Measurements from ENCODE around the gene FBXW7.
A peak's percentile ranks its signal among the peaks of the same experiment; 100 is the strongest.

Gene FBXW7

GRCh38 chr4:152424396-152424795, 111.5 kb downstream of the FBXW7 start:
- DNase-seq (ENCODE audit: insufficient read length, low spot score): no peak
- TF ChIP-seq CTCF (IDR thresholded peaks at IDR 0.05; ENCODE audit: insufficient read depth, missing control alignments): no peak
- no peak for FAIRE-seq

GRCh38 chr4:152422817-152423320, 113.0 kb downstream of the FBXW7 start:
- peak; percentile 44 for FAIRE-seq
- DNase-seq (ENCODE audit: insufficient read length, low spot score): no peak
- no peak for TF ChIP-seq CTCF (IDR thresholded peaks at IDR 0.05; ENCODE audit: insufficient read depth, missing control alignments)

GRCh38 chr4:152421576-152421975, 114.3 kb downstream of the FBXW7 start:
- DNase-seq (ENCODE audit: insufficient read length, low spot score): no peak
- FAIRE-seq: no peak
- no peak for TF ChIP-seq CTCF (IDR thresholded peaks at IDR 0.05; ENCODE audit: insufficient read depth, missing control alignments)

GRCh38 chr4:152419809-152420208, 116.1 kb downstream of the FBXW7 start:
- DNase-seq (ENCODE audit: insufficient read length, low spot score): no peak
- TF ChIP-seq CTCF (IDR thresholded peaks at IDR 0.05; ENCODE audit: insufficient read depth, missing control alignments): no peak
- FAIRE-seq: no peak

GRCh38 chr4:152417673-152418072, 118.2 kb downstream of the FBXW7 start:
- no peak for DNase-seq (ENCODE audit: insufficient read length, low spot score)
- TF ChIP-seq CTCF (IDR thresholded peaks at IDR 0.05; ENCODE audit: insufficient read depth, missing control alignments): no peak
- no peak for FAIRE-seq

- FAIRE-seq (no peak), DNase-seq (ENCODE audit: insufficient read length, low spot score) (no peak)
- no peak for TF ChIP-seq CTCF (IDR thresholded peaks at IDR 0.05; ENCODE audit: insufficient read depth, missing control alignments)
Measured at GRCh38 chr4:152415980-152416379, 119.9 kb downstream of the FBXW7 start.

GRCh38 chr4:152408514-152409327, 127.2 kb downstream of the FBXW7 start:
- no peak for DNase-seq (ENCODE audit: insufficient read length, low spot score)
- FAIRE-seq: peak; percentile 98
- TF ChIP-seq CTCF (IDR thresholded peaks at IDR 0.05; ENCODE audit: insufficient read depth, missing control alignments): peak; percentile 65
